Activated B cell treated with CpG ODN at 0.5 μM for 24 hours (primary cell): ENCODE measurements around the gene GRIA1. TPM values are rescaled to one million over a fixed set of nuclear protein-coding genes. Genes with fewer than 3 reads are reported as not detected.
"Not testable (repeated sequence)": the region's sequence is repeated elsewhere in the genome, so short reads cannot be mapped to it uniquely, and the experiment has no call there.

ENCODE experiments used
- ATAC-seq: fragments of 200-7000 bp; cut with Tn5 transposase; one replicate; pipeline ENCODE4 v1.10.0; 2021; ENCODE audit warnings: low read depth, mild to moderate bottlenecking, moderate library complexity
- CTCF ChIA-PET: fragments of 350-600 bp; sonication (Branson Sonifier 250); formaldehyde crosslinking; loops from one replicate; lab custom pipeline; 2021; ENCODE audit warnings: antibody characterized with exemption; lab: Charles Lee
- POLR2A ChIA-PET: fragments of 350-600 bp; sonication (Branson Sonifier 250); formaldehyde crosslinking; loops from one replicate; lab custom pipeline; 2021; ENCODE audit warnings: antibody characterized with exemption; lab: Charles Lee
- DNase-seq: peaks from one replicate; pipeline ENCODE4 v3.0.0; 2022
- H3K27ac Mint-ChIP-seq: one replicate; pipeline ENCODE4 v1.8.0; 2020; ENCODE audit warnings: mixed read lengths
- H3K27me3 Mint-ChIP-seq: one replicate; pipeline ENCODE4 v1.8.0; 2021; ENCODE audit warnings: mixed read lengths
- H3K36me3 Mint-ChIP-seq: one replicate; pipeline ENCODE4 v1.8.0; 2021; ENCODE audit warnings: low read depth, mixed read lengths
- H3K4me1 Mint-ChIP-seq: one replicate; pipeline ENCODE4 v1.8.0; 2021; ENCODE audit warnings: mixed read lengths
- H3K4me3 Mint-ChIP-seq: one replicate; pipeline ENCODE4 v1.8.0; 2020; ENCODE audit warnings: mild to moderate bottlenecking, mixed read lengths
- H3K9me3 Mint-ChIP-seq: one replicate; pipeline ENCODE4 v1.8.0; 2020; ENCODE audit warnings: mixed read lengths
- intact Hi-C: fragments of 100-400 bp; cut with micrococcal nuclease; formaldehyde crosslinking; loops from one replicate; pipeline ENCODE4 v1.15.1; 2024
- total RNA-seq: library from RNA; stranded (reverse); gene quantifications from 2 replicates; pipeline ENCODE4 v1.2.3, GENCODE V29; 2022
- TF ChIP-seq, protein P1 (sequence below): fragments of 200-600 bp; IDR thresholded peaks from one replicate; pipeline ENCODE4 v1.8.0; 2022; ENCODE audit warnings: antibody characterized with exemption, mild to moderate bottlenecking

GRIA1 gene
- total RNA-seq, 1 donor from 2014 or later: not detected

DNA sequence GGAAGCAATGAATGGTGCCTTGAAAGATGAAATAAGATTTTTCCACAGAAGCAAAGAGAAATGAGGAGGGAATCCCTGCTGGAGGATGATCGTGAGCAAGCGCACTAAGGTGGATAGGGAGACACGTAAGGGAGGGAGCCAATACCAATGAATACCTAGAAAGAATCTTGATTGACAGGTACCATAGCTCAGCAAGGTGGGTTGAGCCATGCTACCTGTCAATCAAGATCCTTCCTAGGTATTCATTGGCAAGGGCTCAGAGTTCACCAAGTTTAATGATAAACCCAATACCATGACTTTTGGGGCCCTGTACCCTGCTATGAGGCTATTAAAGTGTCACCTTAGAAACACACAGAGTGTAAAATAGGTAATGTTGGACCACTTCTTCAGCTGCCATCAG lies 226.8 kb downstream of the GRIA1 start:
- Mint-ChIP-seq H3K4me1 (no peaks in the 10 kb centered on the region), H3K9me3 (no peaks in the 10 kb centered on the region), H3K27ac (no peak overlapping the region), H3K27me3 (no peaks in the 10 kb centered on the region), H3K36me3 (no peaks in the 10 kb centered on the region), H3K4me3 (no peak overlapping the region)
- CTCF ChIA-PET: no interaction called here
- intact Hi-C loops: no loop called here
- ATAC-seq: no peak
- DNase-seq: no peak
- TF ChIP-seq, protein P1, sequence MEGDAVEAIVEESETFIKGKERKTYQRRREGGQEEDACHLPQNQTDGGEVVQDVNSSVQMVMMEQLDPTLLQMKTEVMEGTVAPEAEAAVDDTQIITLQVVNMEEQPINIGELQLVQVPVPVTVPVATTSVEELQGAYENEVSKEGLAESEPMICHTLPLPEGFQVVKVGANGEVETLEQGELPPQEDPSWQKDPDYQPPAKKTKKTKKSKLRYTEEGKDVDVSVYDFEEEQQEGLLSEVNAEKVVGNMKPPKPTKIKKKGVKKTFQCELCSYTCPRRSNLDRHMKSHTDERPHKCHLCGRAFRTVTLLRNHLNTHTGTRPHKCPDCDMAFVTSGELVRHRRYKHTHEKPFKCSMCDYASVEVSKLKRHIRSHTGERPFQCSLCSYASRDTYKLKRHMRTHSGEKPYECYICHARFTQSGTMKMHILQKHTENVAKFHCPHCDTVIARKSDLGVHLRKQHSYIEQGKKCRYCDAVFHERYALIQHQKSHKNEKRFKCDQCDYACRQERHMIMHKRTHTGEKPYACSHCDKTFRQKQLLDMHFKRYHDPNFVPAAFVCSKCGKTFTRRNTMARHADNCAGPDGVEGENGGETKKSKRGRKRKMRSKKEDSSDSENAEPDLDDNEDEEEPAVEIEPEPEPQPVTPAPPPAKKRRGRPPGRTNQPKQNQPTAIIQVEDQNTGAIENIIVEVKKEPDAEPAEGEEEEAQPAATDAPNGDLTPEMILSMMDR: no peak
- POLR2A ChIA-PET: no interaction called here

DNA sequence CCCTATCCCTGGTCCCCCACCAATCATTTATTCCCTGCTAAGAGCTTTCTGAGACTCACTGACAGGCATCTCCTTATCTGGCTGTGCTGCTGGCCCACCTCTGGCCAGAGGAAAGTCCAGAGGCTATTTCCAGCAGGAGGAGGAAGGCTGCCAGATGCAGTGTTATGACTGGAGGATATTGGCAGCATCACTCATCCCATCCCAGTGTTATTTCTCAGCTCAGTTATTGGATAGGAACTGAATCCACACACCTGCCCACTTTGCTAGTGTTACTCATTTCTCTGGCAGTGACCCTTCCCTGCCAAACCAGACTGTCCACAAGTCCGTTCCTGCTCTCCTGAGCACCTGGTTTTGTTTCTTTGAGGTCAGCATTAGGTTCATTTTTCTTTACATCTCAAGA lies 228.2 kb downstream of the GRIA1 start:
- POLR2A ChIA-PET: no interaction called here
- TF ChIP-seq, protein P1: no peak
- no peak for DNase-seq
- ATAC-seq: no peak
- Mint-ChIP-seq H3K36me3 (no peaks in the 10 kb centered on the region), H3K9me3 (no peaks in the 10 kb centered on the region), H3K4me1 (no peaks in the 10 kb centered on the region), H3K27ac (no peak overlapping the region), H3K4me3 (no peak overlapping the region), H3K27me3 (no peaks in the 10 kb centered on the region)
- CTCF ChIA-PET: no interaction called here
- intact Hi-C loops: no loop called here

- no peak for DNase-seq
- Mint-ChIP-seq H3K27me3 (no peaks in the 10 kb centered on the region), H3K4me3 (no peak overlapping the region), H3K27ac (no peak overlapping the region), H3K9me3 (no peaks in the 10 kb centered on the region), H3K4me1 (no peaks in the 10 kb centered on the region), H3K36me3 (no peaks in the 10 kb centered on the region)
- CTCF ChIA-PET: no interaction called here
- TF ChIP-seq, protein P1: no peak
- intact Hi-C loops: no loop called here
- ATAC-seq: no peak
- POLR2A ChIA-PET: no interaction called here
These were observed 228.9 kb downstream of the GRIA1 start for GRCh38 chr5:153719324-153719723.

- H3K27ac Mint-ChIP-seq, intact Hi-C loops, H3K36me3 Mint-ChIP-seq, DNase-seq, H3K4me3 Mint-ChIP-seq, H3K27me3 Mint-ChIP-seq, CTCF ChIA-PET, POLR2A ChIA-PET, H3K4me1 Mint-ChIP-seq, H3K9me3 Mint-ChIP-seq, ATAC-seq: not testable (repeated sequence)
These were observed 232.6 kb downstream of the GRIA1 start for GRCh38 chr5:153723022-153723610.

- H3K4me3 Mint-ChIP-seq: no peak overlapping the region
- CTCF ChIA-PET: no interaction called here
- no peak for ATAC-seq
These were observed 251.6 kb downstream of the GRIA1 start for GRCh38 chr5:153742060-153742459.

More at GRCh38 chr5:153742060-153742459, 251.6 kb downstream of the GRIA1 start:
- Mint-ChIP-seq H3K36me3 (no peaks in the 10 kb centered on the region), H3K27ac (no peak overlapping the region), H3K27me3 (peaks cover 2% of the 10 kb centered on the region), H3K9me3 (no peaks in the 10 kb centered on the region), H3K4me1 (no peaks in the 10 kb centered on the region)
- no peak for DNase-seq
- intact Hi-C loops: no loop called here
- POLR2A ChIA-PET: no interaction called here
- TF ChIP-seq, protein P1: no peak
